K562 (cell line): ENCODE measurements around the gene PRDM16. TPM values are rescaled to one million over a fixed set of nuclear protein-coding genes. Genes with fewer than 3 reads are reported as not detected.

Experiments
- ATAC-seq: fragments of 200-7000 bp; cut with Tn5 transposase; 3 replicates; pipeline ENCODE4 v1.9.1; 2020; ENCODE audit warnings: moderate library complexity
- BruUV-seq: library from RNA; stranded (reverse); fragments of 400-500 nt; replicated peaks from 2 replicates; lab custom pipeline; 2021; lab: Mats Ljungman, UMichigan
- CTCF ChIA-PET: fragments of 300-600 bp; formaldehyde crosslinking; extraction: SDS; loops from one replicate; lab custom pipeline; 2021; ENCODE audit warnings: low intra/inter-chr PET ratio; lab: Yijun Ruan, JAX
- POLR2A ChIA-PET: fragments of 300-600, 350-650 bp; sonication (Branson Sonifier 250); formaldehyde crosslinking; extraction: SDS; loops from one replicate; lab custom pipeline; 2021; ENCODE audit warnings: antibody characterized with exemption, inconsistent platforms; lab: Yijun Ruan, JAX
- DNase-seq, 4 experiments: peaks; one replicate each; pipeline versions ENCODE4 v3.0.0 to v3.0.0-alpha.2; 2011 to 2018; ENCODE audit warnings: low spot score in 3 of 4, mixed read lengths in 3 of 4; ENCODE audit errors: extremely low read depth in 1 of 4
- FAIRE-seq: peaks from 2 replicates; lab custom pipeline; 2011; peaks lifted over from hg19 to GRCh38; lab: Jason Lieb, UNC
- H2AFZ ChIP-seq: 2 replicates; pipeline ENCODE4 v1.6.0; 2011; ENCODE audit warnings: low read depth, low read length, control low read depth, inconsistent platforms
- H3K27ac ChIP-seq: fragments of 200-600 bp; 3 replicates; pipeline ENCODE4 v1.8.0; 2011; ENCODE audit warnings: low read depth, mild to moderate bottlenecking, control low read depth, inconsistent platforms, low read length, moderate library complexity, mixed read lengths; ENCODE audit errors: extremely low read depth
- H3K27me3 ChIP-seq, 2 experiments: fragments of 300-600 bp in 1 of 2; 2 replicates in 1 of 2; 3 replicates in 1 of 2; pipeline versions ENCODE4 v1.6.0 to v1.8.0; 2011; ENCODE audit warnings: inconsistent platforms in 2 of 2, low read length in 2 of 2, mild to moderate bottlenecking in 1 of 2, mixed read lengths in 1 of 2, moderate library complexity in 1 of 2; ENCODE audit not compliant: control insufficient read depth in 2 of 2, insufficient read depth in 2 of 2
- H3K36me3 ChIP-seq: fragments of 300-600 bp; 3 replicates; pipeline ENCODE4 v1.8.0; 2011; ENCODE audit warnings: mild to moderate bottlenecking, low read length, inconsistent platforms; ENCODE audit not compliant: control insufficient read depth, insufficient read depth
- H3K4me1 ChIP-seq, 2 experiments: fragments of 200-600 bp in 1 of 2; replicated peaks in 1 of 2; 2 replicates in 1 of 2; 3 replicates in 1 of 2; pipeline versions ENCODE4 v1.5.1 to v1.8.0; 2011; ENCODE audit warnings: inconsistent platforms in 2 of 2, low read length in 2 of 2, mild to moderate bottlenecking in 1 of 2, mixed read lengths in 1 of 2, moderate library complexity in 1 of 2; ENCODE audit not compliant: control insufficient read depth in 2 of 2, insufficient read depth in 2 of 2
- H3K4me2 ChIP-seq: 2 replicates; pipeline ENCODE4 v1.6.1; 2011; ENCODE audit warnings: low read length, control low read depth, inconsistent platforms, mixed read lengths; ENCODE audit not compliant: insufficient read depth
- H3K4me3 ChIP-seq: fragments of 200-600 bp; sonication (generic), shearing (Covaris generic); 2 replicates; pipeline ENCODE4 v1.5.1; 2016; ENCODE audit warnings: control low read depth, inconsistent platforms
- H3K79me2 ChIP-seq: fragments of 200-600 bp; 3 replicates; pipeline ENCODE4 v1.8.0; 2011; ENCODE audit warnings: low read length, inconsistent platforms; ENCODE audit not compliant: control insufficient read depth, insufficient read depth
- H3K9ac ChIP-seq, 2 experiments: 2 replicates each; pipeline versions ENCODE4 v1.6.0 to v1.6.1; 2011; ENCODE audit warnings: low read depth in 2 of 2, low read length in 2 of 2, control low read depth in 1 of 2, inconsistent platforms in 1 of 2, mild to moderate bottlenecking in 1 of 2, mixed read lengths in 1 of 2; ENCODE audit not compliant: insufficient read depth in 1 of 2
- H3K9me1 ChIP-seq: one replicate; pipeline ENCODE4 v1.6.0; 2011; ENCODE audit warnings: inconsistent platforms, mild to moderate bottlenecking, low read length, moderate library complexity; ENCODE audit not compliant: control insufficient read depth, insufficient read depth
- H3K9me3 ChIP-seq: replicated peaks from 2 replicates; pipeline ENCODE4 v1.5.1; 2011; ENCODE audit warnings: low read depth, low read length, inconsistent platforms; ENCODE audit not compliant: control insufficient read depth, insufficient read depth
- H4K20me1 ChIP-seq: replicated peaks from 2 replicates; pipeline ENCODE4 v1.6.1; 2011; ENCODE audit warnings: low read length, inconsistent platforms, mixed read lengths; ENCODE audit not compliant: control insufficient read depth, insufficient read depth
- CCNT2 ChIP-seq: IDR thresholded peaks from 2 replicates; pipeline ENCODE4 v1.6.1; 2011; ENCODE audit warnings: borderline replicate concordance, low read depth, mild to moderate bottlenecking, moderate library complexity, mixed read lengths, low read length; ENCODE audit not compliant: insufficient read length; ENCODE audit errors: extremely low read depth
- PURB ChIP-seq: sonication (generic); formaldehyde crosslinking; IDR thresholded peaks from 2 replicates; pipeline ENCODE4 v1.9.0; 2021; ENCODE audit warnings: low read depth, mild to moderate bottlenecking, missing genetic modification reagents
- ZNF263 ChIP-seq: sonication (generic); formaldehyde crosslinking; IDR thresholded peaks from 2 replicates; pipeline ENCODE4 v1.8.0; 2022; ENCODE audit warnings: mild to moderate bottlenecking, missing genetic modification reagents, borderline replicate concordance
- ZNF589 ChIP-seq: fragments of 200-800 bp; sonication (Bioruptor generic); IDR thresholded peaks from 2 replicates; pipeline ENCODE4 v1.6.1; 2016; ENCODE audit warnings: low read depth, missing genetic modification characterization, missing compliant biosample characterization
- ZNF76 ChIP-seq: fragments of 250-450 bp; sonication (Bioruptor Pico); IDR thresholded peaks from 2 replicates; pipeline ENCODE4 v1.4.0; 2020; ENCODE audit warnings: mild to moderate bottlenecking, moderate library complexity, borderline replicate concordance
- WGBS: fragments of 100-300 bp; shearing (Covaris generic); methylation state at CpG from one replicate; pipeline ENCODE4 v1.1.6; 2016; ENCODE audit warnings: low coverage, mixed read lengths; ENCODE audit not compliant: insufficient coverage; ENCODE audit errors: missing lambda C conversion rate; 5-methylcytosine and 5-hydroxymethylcytosine counted together
- in situ Hi-C: fragments of 300-500 bp; cut with MboI; formaldehyde crosslinking; loops from 4 replicates; pipeline ENCODE4 v1.15.0; 2018; ENCODE audit warnings: inconsistent platforms, mixed read lengths
- intact Hi-C: fragments of 100-400 bp; cut with micrococcal nuclease; formaldehyde crosslinking; loops from 2 replicates; pipeline ENCODE4 v1.14.2; 2022
- polyA plus RNA-seq, 8 experiments: library from polyadenylated mRNA; depleted of rRNA in 4 of 8; stranded (reverse) in 5 of 8; unstranded in 3 of 8; fragments of >200 nt; fragmentation: Nextera tagmentation in 2 of 8; fragmentation: Illumina TruSeq in 1 of 8; extraction: Ambion mirVana in 2 of 8; extraction: Trizol in 1 of 8; gene quantifications; 2 replicates each; pipeline versions ENCODE4 v1.2.1 to v1.2.3, GENCODE V29; 2011 to 2014; ENCODE audit warnings: inconsistent platforms in 1 of 8, missing spikeins in 1 of 8
- total RNA-seq, 7 experiments: library from RNA; depleted of rRNA in 6 of 7; stranded (reverse); fragments of >200 nt in 6 of 7; fragmentation: Illumina TruSeq in 2 of 7; extraction: Trizol in 2 of 7; gene quantifications; 2 replicates each; pipeline versions ENCODE4 v1.2.1 to v1.2.3, GENCODE V29; 2011 to 2021; ENCODE audit warnings: low replicate concordance in 1 of 7

The PRDM16 gene
- total and polyA plus RNA-seq, 9 of the 15 experiments (the other 6 are each of a cell fraction or from before 2014, with no cell fraction given): 0.10 to 0.27 TPM; not detected in 7

- WGBS: 2% methylated on average over 9 of the region's 9 CpGs
- H3K9me1 ChIP-seq: no peaks in the 10 kb centered on the region
- H3K9me3 ChIP-seq: no peaks in the 10 kb centered on the region
- no peak overlapping the region for H3K9ac ChIP-seq
- in situ Hi-C loops (no loop called here), intact Hi-C loops (no loop called here)
- no peak overlapping the region for H2AFZ ChIP-seq
- no peak overlapping the region for H3K4me3 ChIP-seq
- FAIRE-seq (no peak), ATAC-seq (no peak), DNase-seq (no peak)
- no TSS peak for BruUV-seq
- no peaks in the 10 kb centered on the region for H3K79me2 ChIP-seq
- H3K4me1 ChIP-seq: no peaks in the 10 kb centered on the region; a peak in 1 of 5 replicates
- POLR2A ChIA-PET: interaction anchor here (0.6 to 1.1 kb wide), 3 partner anchors 9 to 449 kb away, joined by 3 read pairs; no protein-coding TSS in a partner anchor
- no peak overlapping the region for H3K27ac ChIP-seq
- CTCF ChIA-PET: no interaction called here
- no peaks in the 10 kb centered on the region for H3K36me3 ChIP-seq
- H3K4me2 ChIP-seq: no peak overlapping the region
- peaks cover 5% of the 10 kb centered on the region for H4K20me1 ChIP-seq
- TF ChIP-seq ZNF263 (CRISPR knock-in tag) (no peak), ZNF76 (CRISPR knock-in tag) (no peak), PURB (CRISPR knock-in tag) (no peak), ZNF589 (CRISPR knock-in tag) (no peak), CCNT2 (no peak)
- peaks cover 7 to 69% of the 10 kb centered on the region in 2 experiments; a peak in 4 of 5 replicates for H3K27me3 ChIP-seq
These were observed 30.9 kb downstream of the PRDM16 start for GRCh38 chr1:3099861-3100260.
